GM19239 (cell line): ENCODE measurements around the gene MPO.

Source experiments
- DNase-seq: peaks from one replicate; pipeline ENCODE4 v3.0.0; 2011; ENCODE audit warnings: low spot score; ENCODE audit not compliant: insufficient read length
- FAIRE-seq: peaks from 2 replicates; lab custom pipeline; 2011; peaks lifted over from hg19 to GRCh38; lab: Jason Lieb, UNC

MPO gene, protein sequence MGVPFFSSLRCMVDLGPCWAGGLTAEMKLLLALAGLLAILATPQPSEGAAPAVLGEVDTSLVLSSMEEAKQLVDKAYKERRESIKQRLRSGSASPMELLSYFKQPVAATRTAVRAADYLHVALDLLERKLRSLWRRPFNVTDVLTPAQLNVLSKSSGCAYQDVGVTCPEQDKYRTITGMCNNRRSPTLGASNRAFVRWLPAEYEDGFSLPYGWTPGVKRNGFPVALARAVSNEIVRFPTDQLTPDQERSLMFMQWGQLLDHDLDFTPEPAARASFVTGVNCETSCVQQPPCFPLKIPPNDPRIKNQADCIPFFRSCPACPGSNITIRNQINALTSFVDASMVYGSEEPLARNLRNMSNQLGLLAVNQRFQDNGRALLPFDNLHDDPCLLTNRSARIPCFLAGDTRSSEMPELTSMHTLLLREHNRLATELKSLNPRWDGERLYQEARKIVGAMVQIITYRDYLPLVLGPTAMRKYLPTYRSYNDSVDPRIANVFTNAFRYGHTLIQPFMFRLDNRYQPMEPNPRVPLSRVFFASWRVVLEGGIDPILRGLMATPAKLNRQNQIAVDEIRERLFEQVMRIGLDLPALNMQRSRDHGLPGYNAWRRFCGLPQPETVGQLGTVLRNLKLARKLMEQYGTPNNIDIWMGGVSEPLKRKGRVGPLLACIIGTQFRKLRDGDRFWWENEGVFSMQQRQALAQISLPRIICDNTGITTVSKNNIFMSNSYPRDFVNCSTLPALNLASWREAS

DNA sequence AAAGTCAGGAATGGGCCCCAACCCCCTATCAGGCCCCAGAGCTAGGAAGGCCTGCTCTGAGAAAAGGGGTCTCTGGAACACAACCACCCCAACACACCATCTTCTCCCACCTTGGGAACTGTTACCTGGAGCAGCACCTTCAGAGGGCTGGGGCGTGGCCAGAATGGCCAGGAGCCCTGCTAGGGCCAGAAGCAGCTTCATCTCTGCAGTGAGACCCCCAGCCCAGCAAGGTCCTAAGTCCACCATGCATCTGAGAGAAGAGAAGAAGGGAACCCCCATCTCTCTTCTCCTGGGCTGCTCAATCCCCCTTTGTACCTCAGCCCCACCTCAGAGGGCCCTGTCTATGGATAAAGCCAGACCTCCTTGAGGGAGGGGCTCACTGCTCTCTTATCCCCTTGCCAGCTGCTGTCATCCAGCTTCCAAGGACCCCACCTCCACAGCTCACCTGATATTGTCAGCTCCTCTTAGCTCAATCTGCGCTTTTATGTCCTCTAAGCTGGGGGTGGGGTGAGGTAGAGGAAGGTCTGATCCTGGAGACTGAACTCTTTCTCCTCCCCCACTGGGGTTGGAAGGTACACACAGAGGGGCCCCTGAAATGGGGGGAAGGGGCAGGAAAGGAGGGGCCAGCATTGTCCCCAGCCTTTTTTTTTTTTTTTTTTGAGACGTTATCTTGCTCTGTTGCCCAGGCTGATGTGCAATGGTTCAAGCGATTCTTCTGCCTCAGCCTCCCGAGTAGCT, at the start of gene MPO:
Gene MPO (minus strand): TSS at position 456 of the 738 bp plus-strand sequence. CDS start 177 bp downstream, at position 279.
- no peak for FAIRE-seq
- no peak for DNase-seq

DNA sequence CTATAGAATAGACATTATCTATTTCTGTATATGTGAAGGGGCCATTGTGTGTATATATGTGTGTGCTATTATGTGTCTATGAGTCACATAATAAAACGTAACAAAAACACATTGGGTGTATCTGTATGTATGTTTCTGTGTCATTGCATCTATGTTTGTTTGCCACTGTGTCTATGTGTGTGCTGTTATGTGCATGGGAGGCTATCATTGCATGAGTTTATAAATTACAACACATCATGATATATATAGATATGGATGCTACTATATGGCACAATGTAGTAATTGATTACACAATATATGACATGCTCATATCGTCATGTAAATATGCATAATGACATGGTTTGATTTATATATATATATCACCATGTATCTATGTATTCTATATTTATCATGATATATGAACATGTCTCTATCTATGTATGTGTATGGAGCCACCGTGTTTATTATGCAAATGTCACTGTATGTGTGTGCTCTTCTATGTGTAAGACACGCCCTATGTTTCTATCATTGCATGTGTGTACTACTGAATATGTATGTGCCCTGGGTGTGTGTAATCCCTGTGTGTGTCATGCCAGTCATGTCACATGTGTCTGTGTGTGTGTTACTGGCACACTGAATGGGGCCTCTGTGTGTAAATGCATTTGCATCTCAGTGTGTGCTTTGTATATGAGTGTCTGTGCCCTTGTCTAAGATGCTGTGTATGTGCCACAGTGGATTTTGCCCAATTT, 49.2 kb upstream of the MPO start:
- no peak for FAIRE-seq

DNA sequence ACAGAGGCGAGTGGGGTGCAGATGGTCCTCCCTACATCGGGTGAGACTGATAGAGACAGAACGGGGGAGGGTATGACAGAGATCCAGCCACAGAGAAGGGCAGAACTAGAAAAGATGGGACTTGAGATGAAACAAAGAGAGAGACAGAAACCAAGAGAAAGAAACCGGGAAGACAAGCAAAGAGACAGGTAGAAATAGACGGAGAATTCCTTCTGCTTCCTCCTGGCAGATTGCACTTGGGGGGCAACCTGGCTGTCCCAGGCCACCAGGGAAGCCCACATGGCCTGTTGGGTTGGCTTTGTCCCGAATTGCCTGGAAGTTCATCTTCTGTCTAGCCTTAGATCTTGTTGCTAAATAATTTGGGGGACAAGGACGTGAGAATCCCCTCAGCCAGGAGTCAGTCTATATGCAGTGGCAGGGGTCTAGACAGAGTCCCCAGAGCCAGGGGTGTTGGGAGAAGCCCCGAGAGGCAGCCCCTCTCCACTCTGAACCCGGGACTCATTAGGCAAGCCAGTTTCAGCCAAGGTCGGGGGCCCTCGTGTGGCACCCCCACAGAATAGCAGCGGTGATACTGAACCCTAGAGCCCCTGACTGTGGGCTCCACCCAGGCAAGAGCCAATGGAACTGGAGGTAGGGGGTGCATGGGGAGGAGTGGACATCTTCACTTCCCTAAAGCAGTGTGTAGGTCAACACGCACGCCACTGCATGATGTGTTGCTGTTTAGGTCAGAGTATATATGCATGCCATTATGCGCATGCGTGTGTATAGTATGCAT, 48.5 kb upstream of the MPO start:
- no peak for DNase-seq
- FAIRE-seq: peak; percentile 95

More for the DNA sequence above, 49.2 kb upstream of the MPO start:
- DNase-seq: no peak

DNA sequence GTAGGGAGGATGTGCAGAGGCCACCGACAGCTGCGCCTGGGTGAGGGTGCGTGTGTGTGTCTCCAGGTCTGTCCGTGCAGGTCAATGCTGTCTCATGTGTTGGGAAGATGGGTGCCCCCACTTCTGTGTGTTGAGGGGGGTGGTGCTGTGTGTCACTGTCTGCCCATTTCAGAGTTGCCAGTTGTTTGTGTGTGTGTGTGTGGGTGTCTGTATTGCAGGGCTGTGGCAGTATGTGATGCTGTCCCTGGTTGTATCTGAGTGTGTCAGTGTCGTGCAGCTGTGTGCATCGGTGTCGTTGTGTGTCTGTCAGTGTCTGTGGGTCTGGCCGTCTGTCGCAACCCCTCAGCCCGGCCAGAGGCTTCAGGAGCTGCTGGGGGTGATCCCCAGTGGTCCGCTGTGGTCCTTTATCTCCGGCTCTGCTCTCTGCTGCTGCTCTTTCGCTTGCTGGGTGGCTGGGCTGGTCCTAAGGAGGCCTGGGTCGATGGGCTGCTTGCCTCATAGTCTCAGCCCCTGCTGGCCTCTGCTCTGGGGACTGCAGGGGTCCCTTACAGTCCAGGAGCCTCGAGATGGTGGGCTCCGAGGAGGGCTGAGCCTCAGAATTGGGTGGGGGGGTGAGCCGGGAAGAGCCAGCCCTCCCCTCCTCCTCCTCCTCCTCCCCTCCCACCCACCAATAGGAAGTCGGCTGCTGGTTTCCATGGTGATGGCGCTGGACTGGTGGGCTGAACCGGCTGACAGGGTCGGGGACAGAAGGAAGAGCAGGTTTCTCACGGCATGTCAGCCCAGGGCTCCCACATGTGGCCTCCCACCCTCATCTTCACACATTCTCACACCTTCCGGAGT, 47.7 kb upstream of the MPO start, which contains the start of gene TSPOAP1:
Gene TSPOAP1 (minus strand): TSS at position 601 of the 840 bp plus-strand sequence. CDS start 875 bp downstream, outside the sequence.
- FAIRE-seq: no peak

DNA sequence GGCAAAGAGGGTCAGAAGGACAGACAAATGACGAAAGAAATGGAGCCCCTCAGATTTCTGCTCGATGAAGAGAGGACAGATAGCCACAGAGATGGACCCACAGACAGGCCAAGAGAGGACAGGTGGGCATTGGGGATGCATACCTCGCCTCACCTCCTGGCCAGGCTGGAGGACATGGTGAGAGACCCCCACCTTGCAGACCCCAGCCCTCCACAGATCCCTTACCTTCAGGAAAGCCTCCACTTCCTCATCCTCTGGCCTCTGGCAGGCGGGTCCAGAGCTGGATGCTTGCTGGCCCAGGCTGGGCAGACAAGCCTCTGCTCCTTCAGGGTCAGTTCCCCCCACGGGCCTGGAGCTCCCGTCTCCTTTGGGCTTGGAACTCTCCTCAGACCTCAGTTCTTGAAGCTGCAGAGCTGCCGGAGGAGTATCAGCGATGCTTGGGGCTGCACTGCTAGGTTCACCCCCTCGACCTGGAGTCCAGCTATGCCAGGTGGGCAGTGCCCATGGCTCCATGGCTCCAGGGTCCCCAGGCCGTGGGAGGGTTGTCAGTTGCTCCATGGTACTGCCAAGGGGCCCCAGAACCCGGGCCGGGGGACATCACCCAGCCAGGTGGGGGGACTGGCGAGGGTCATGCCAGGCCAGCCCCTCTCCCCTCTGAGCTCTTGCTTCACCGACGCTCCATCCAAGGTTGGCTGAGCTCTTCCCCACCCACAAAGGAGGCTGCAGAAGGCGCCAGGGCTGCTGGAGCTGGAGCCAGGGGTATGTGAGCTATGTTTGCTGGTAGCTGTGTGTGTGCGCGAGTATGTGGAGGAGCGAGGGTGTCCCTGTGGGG, 46.8 kb upstream of the MPO start:
- no peak for DNase-seq
- no peak for FAIRE-seq

More for the DNA sequence above, 47.7 kb upstream of the MPO start, which contains the start of gene TSPOAP1:
- peak; percentile 74 for DNase-seq

DNA sequence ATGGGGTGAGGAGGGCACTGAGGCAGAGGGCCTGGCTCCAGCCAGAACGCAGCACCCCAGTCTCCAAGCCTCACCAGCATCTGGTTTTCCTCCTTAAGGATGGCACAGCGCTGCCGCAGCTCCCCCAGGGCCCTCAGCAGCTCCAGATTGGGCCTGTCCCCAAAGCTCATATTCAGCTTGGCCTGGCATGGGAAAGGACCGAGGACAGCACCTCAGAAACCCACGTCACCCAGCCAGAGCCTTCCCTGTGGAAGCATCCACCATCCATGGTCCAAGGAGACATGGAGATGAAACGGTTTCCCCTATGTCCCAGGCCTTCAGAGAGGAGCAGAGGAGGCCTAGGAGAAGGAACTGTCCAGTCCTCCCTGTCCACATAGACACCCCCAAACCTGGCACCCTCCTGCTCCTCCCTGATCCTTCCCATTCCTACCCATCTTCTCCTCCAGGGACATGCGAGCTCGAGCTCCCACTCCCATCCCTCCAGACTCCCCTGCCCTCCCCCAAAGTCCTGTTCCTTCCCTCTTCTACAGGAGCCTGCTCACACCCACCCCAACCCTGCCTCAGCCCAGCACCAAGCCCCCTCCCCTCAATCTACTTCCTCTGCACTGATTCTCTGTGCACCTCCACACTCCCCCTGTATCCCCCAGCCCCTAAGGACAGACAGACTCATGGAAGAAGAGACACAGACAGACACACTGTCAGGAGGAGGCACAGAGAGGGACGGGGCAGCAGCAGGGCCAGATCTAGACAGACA, 46.1 kb upstream of the MPO start:
- no peak for DNase-seq
- FAIRE-seq: no peak

DNA sequence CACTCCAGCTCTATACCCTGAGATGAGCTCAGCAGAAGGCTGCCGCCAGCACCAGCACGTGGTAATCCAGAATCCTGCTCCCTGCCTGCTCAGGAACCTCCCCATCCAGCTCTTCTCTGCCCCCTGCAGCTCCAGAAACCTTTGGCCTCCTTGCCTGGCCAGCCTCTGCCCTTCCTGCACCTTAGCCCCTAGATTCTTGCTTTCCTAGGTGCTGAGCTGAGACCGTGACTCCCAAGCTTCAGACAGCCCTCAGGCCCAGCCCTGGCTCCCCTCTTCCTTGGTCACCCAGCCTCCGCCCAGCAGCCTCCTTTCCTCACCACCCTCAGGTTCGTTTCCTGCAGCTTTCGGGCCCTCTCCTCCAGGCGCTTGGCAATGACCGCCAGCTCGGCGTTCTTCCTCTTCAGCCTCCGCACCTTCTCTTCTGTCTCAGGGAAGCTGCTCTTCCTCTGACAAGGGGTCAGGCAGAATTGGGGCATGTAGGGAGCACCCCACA, 45.3 kb upstream of the MPO start:
- DNase-seq: no peak

DNA sequence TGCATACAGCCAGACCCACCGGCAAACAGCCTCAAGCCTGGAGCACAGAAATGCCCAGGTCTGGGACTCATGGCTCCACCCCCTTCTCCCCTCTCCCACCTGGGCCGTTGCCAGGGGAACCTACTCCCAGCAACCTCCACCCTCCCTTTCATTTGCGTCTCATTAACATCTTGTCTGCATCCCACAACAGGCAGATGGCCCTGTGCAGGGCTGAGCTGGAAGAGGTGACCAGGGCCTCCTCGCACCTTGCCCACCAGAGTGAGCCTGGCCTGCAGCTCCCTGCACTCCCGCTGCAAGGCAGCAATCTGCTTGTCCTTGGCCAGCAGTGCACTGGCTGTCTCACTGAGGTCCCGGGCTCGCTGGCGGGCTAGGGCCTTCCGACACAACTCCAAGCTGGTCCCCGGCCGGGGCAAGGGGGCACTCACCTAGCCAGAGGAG, 44.6 kb upstream of the MPO start:
- FAIRE-seq (no peak), DNase-seq (no peak)

More for the DNA sequence above, 45.3 kb upstream of the MPO start:
- no peak for FAIRE-seq

DNA sequence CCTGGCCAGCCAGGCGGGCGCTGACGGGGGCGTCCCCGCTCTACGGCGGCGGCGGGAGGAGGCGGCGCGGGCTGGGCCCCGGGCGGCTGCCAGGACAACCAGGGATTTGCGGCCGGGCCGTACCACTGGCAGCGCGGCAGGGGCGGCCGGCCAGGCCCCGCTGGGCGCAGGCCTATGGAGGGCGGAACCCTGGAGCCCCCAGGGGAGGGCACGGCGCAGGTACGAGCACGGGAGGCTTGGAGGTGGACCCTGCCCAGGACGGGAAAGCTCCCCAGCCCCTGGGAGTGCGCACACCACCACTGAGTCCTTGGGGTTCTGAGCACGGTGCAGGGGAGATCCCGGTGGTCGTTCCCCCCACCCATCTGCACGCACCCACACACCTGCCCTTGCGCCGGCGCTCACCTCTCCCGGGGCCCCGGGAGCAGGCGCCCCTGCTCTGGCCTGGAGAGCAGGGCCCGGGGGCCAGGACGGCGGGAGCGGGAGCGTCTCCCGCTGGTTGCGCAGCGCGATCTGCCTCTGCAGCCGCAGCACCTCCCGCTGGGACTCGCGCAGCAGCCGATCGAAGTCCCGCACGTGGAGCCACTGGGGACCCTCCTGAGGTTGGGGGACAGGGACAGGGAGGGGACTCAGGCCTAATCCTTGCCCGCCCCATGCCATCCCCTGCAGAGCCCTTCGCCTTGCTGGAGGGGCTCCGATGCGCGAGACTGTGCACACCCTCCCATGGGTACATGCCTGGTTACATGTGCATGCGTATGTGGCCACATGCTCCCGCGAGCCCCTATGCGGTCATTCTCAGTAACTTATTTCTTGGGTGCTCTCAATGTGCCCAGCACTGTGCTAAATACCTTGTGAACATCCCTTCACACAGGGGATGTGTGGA, 43.9 kb upstream of the MPO start:
- no peak for DNase-seq
- FAIRE-seq: no peak

DNA sequence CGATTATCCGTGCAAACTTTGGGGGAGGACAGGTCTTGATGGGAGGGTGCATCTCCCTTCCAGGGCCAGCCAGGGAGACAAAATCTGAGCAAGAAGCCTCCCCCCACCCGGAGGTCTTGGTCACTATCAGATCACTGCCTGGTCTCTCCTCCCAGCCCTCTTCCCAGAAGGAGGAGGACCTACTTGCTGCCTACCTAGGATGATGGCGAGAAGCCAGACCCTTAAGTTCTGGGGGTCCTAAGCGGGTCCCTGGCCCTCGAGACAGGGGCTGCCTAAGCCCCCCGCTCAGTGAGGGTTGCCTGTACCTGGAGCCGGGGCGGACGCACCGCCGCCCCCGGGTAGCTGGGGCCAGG, 43.3 kb upstream of the MPO start:
- FAIRE-seq (no peak), DNase-seq (no peak)

DNA sequence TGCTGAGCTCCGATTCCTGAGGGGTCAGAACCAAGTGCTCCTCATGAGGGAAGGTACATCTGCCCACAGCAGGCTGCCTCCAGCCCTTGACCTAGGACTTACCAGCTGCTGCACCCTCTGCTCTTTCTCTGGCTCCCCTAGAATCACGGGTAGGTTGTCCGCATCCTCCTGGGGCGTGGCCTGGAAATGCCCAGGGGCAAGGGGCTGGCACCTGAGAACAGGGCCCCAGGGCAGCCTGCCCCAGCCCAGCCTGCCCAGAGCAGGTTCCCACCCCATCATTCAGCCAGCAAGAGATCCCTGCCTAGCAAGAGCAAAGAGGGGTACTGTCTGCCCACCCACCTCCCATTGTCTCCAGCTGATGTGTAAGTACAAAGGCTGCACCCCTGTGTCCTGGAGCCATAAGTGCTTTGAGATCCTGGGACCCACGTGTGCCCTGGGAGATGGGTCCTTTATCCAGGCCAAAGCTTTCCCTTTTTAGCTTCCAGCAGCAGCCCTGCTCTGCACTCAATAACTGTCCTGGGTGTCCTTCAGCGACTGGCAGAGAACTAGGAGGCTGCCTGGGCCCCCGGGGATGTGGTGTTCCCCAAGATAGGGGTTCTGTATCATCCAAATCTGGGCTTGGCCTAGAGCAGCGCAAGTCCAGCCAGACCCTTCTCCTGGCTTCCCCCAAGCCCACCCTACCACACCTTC, 42.8 kb upstream of the MPO start:
- FAIRE-seq (no peak), DNase-seq (no peak)

DNA sequence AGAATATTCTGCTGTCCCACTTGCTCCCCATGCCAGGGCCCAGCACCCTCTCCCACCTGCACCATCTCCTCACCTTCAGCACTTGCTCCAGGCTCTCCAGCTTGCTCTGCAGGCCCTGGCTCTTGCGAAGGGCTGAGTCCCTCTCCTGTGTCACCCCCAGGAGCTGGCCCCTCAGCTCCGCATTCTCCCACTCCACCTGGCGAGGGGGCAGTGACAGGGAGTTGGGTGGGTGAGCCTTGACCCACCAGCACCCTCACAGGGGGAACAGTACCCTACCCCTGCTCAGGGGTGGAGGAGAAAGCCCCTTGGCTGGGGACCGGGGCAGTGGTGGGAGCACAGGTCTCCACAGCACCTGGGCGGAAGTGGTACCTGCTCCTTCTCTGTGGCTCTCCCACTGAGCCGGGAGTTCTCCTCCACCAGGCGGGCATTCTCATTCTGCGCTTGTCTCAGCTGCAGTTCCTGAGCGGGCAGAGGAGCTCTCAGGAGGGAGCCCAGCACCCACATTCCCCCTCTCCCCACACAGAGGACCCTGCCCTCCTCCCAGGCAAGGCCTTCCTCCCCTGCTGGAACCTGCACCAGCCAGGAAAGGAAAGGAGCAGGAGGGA, 41.9 kb upstream of the MPO start:
- DNase-seq (no peak), FAIRE-seq (no peak)

DNA sequence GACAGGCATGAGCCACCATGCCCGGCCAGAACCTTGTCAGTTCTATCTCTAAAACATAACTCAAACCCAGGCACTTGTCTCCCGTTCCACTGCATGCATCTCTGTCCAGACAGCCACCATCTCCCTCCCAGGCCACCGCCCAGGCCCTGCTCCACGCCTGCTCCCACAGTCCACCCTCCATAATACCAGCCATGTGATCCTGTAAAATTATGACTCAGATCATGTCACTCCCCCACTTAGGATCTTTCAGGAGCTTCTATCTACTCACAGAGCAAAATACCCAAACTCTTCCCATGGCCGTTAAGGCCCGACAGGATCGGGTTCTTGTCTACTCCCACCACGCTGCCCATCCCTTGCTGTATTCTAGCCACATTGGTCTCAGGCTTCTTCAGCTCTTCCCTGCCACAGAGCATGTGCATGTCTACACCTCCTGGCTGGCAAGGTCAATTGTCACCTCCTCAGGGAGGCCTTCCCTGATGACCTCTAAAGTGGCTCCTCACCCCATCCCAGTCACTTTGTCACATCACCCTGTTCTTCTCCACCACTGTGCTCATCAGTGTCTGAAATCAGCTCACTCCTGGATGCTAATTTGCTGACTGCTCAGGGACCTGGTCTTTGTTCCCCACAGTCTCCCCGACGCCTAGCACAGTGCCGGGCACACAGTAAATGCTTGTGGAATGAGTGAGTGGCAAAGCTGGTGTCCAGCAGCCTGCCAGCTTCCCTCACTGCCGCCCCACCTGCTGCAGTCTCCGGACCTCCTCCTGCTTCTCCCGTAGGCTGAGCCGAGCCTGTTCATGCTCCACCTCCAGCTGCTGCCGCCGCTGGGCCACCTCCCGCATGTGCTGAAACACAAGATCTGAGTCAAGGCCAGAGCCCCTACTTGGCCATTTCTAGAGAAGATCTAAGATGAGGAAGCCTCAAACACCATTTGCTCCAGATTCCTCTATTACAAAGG, 41.1 kb upstream of the MPO start:
- no peak for DNase-seq
- FAIRE-seq: no peak
